ENCODE data around the gene SKAP1. TPM values are rescaled to one million over a fixed set of nuclear protein-coding genes. Genes with fewer than 3 reads are reported as not detected.

SKAP1 gene
- total RNA-seq, 4 donors from 2014 or later = 0.33 to 2.1 (median 1.0) TPM

- no peak overlapping the region for H3K27ac ChIP-seq
- H3K4me1 ChIP-seq = peaks cover 8 to 11% of the 10 kb centered on the region in 2 donors
Observed at GRCh38 chr17:48102798-48103715, 327.0 kb downstream of the SKAP1 start.

GRCh38 chr17:48102043-48102750 is 327.8 kb downstream of the SKAP1 start:
- Histone ChIP-seq H3K27me3 (no peaks in the 10 kb centered on the region), H3K4me1 (peaks cover 11% of the 10 kb centered on the region in 2 donors), H3K27ac (no peak overlapping the region), H3K4me3 (replicated peaks in 1 of 3) (no peak overlapping the region), H3K9me3 (no peaks in the 10 kb centered on the region), H3K36me3 (no peaks in the 10 kb centered on the region)
- WGBS, 2 donors = 84 to 91% methylated on average over 19 of the region's 19 CpGs
- no peak for DNase-seq
- intact Hi-C loops (cut with DNase I) = no loop called here
- TF ChIP-seq POLR2A (IDR thresholded peaks at IDR 0.05) (no peak), CTCF (IDR thresholded peaks at IDR 0.05) (no peak)

More at GRCh38 chr17:48102798-48103715, 327.0 kb downstream of the SKAP1 start:
- WGBS, 2 donors = 79 to 84% methylated on average over 14 of the region's 14 CpGs
- no peaks in the 10 kb centered on the region for H3K36me3 ChIP-seq
- TF ChIP-seq CTCF (IDR thresholded peaks at IDR 0.05) (no peak), POLR2A (IDR thresholded peaks at IDR 0.05) (no peak)
- DNase-seq = no peak
- no peak overlapping the region for H3K4me3 ChIP-seq (replicated peaks in 1 of 3)
- no peaks in the 10 kb centered on the region for H3K27me3 ChIP-seq
- intact Hi-C loops (cut with DNase I) = no loop called here
- H3K9me3 ChIP-seq = no peaks in the 10 kb centered on the region

GRCh38 chr17:48101012-48101720 is 328.8 kb downstream of the SKAP1 start, which contains the start of gene CBX1:
Gene CBX1, minus strand, starts transcription at chr17:48101478. Its CDS starts 24,474 bp downstream, at chr17:48077004.
- Histone ChIP-seq H3K4me1 (peaks cover 11 to 12% of the 10 kb centered on the region in 2 donors), H3K36me3 (no peaks in the 10 kb centered on the region), H3K27me3 (no peaks in the 10 kb centered on the region), H3K9me3 (no peaks in the 10 kb centered on the region), H3K27ac (peak within 1 kb of the TSS; percentile 91 to 97 (median 93)), H3K4me3 (replicated peaks in 1 of 3) (peak within 1 kb of the TSS; percentile 80 to 98 (median 93))
- intact Hi-C loops (cut with DNase I) = no loop called here
- WGBS, 2 donors = 1% methylated on average over 32 to 33 of the region's 79 CpGs
- peak; percentile 92 to 95 for DNase-seq
- TF ChIP-seq CTCF (IDR thresholded peaks at IDR 0.05) (peak in 1 of 6 experiments; percentile 7), POLR2A (IDR thresholded peaks at IDR 0.05) (peak; percentile 13 to 81)

- Histone ChIP-seq H3K36me3 (no peaks in the 10 kb centered on the region), H3K9me3 (no peaks in the 10 kb centered on the region), H3K27ac (peak overlapping the region; percentile 91 to 97 (median 93)), H3K27me3 (no peaks in the 10 kb centered on the region), H3K4me3 (replicated peaks in 1 of 3) (peak overlapping the region; percentile 80 to 98 (median 93)), H3K4me1 (peaks cover 11 to 15% of the 10 kb centered on the region in 2 donors)
- 1% methylated on average over 20 to 23 of the region's 23 CpGs for WGBS, 2 donors
- DNase-seq = peak; percentile 78 to 79
- intact Hi-C loops (cut with DNase I) = no loop called here
- TF ChIP-seq POLR2A (IDR thresholded peaks at IDR 0.05) (no peak), CTCF (IDR thresholded peaks at IDR 0.05) (no peak)
Observed at GRCh38 chr17:48100591-48101011, 329.4 kb downstream of the SKAP1 start.

Measured in thyroid gland (tissue), 4 donors.